HS-27A (cell line): ENCODE measurements around the gene MGMT.

ENCODE experiments used
- DNase-seq: peaks from one replicate; pipeline ENCODE4 v3.0.0-alpha.2; 2012; ENCODE audit warnings: low read depth, missing footprints

Gene MGMT

GRCh38 chr10:129521161-129522025 lies 54.4 kb downstream of the MGMT start:
- no peak for DNase-seq

GRCh38 chr10:129522041-129522585 lies 55.1 kb downstream of the MGMT start:
- DNase-seq, result no peak

- DNase-seq, result no peak
These were observed 56.1 kb downstream of the MGMT start for GRCh38 chr10:129523031-129523722.

GRCh38 chr10:129523723-129524316 lies 56.8 kb downstream of the MGMT start:
- no peak for DNase-seq

- no peak for DNase-seq
These were observed 57.9 kb downstream of the MGMT start for GRCh38 chr10:129524936-129525335.

- DNase-seq, result no peak
These were observed 58.4 kb downstream of the MGMT start for GRCh38 chr10:129525401-129525801.

GRCh38 chr10:129526943-129527342 lies 59.9 kb downstream of the MGMT start:
- DNase-seq, result no peak

GRCh38 chr10:129528376-129528978 lies 61.4 kb downstream of the MGMT start:
- no peak for DNase-seq

- DNase-seq, result no peak
These were observed 63.5 kb downstream of the MGMT start for GRCh38 chr10:129530581-129530980.

GRCh38 chr10:129531195-129531968 lies 64.3 kb downstream of the MGMT start:
- no peak for DNase-seq

GRCh38 chr10:129531969-129532660 lies 65.1 kb downstream of the MGMT start:
- DNase-seq, result no peak

- no peak for DNase-seq
These were observed 65.8 kb downstream of the MGMT start for GRCh38 chr10:129532838-129533237.

- no peak for DNase-seq
These were observed 66.2 kb downstream of the MGMT start for GRCh38 chr10:129533281-129533680.

- DNase-seq, result no peak
These were observed 67.8 kb downstream of the MGMT start for GRCh38 chr10:129534826-129535225.

- DNase-seq, result no peak
These were observed 69.3 kb downstream of the MGMT start for GRCh38 chr10:129536336-129536735.

- DNase-seq, result no peak
These were observed 70.1 kb downstream of the MGMT start for GRCh38 chr10:129537151-129537550.

- no peak for DNase-seq
These were observed 71.2 kb downstream of the MGMT start for GRCh38 chr10:129538236-129538635.

- no peak for DNase-seq
These were observed 74.2 kb downstream of the MGMT start for GRCh38 chr10:129541200-129541599.

GRCh38 chr10:129541748-129542487 lies 74.9 kb downstream of the MGMT start:
- no peak for DNase-seq

- no peak for DNase-seq
These were observed 75.5 kb downstream of the MGMT start for GRCh38 chr10:129542589-129542988.
